Measurements from ENCODE around the gene SPIN1. TPM values are rescaled to one million over a fixed set of nuclear protein-coding genes. Genes with fewer than 3 reads are reported as not detected.

The SPIN1 gene
- polyA plus RNA-seq, 4 donors, result 152 to 198 (median 193) TPM

DNA sequence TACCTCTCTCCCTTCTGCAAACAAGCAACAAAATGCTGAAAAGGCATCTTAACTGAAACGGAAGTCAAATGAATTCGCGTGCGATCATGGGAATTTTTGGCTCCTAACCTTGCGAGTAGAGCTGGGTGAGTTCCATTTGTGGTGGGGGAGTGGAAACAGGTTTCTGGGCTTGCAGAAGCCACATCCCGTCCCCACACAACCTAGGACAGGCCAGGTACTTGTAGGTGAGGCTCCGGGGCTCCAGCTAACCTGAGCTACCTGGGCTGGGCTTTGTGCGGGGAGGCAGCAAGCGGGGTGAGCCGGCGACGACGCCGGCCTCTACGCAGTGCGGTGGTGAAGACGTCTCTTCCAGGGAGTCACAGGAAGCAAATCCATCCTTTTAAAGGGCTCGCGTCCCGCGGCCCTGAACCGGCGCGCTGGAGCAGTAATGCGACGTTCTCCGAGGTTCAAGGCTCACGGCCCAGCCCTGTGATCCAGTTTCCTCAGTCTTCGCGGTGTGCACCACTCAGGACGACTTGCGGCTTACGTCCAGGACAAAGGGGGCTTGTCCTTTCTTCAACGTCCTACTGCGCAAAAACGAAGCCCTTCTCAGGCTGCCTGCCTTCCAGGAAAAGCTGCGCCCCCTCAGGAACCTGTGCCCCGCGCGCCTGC is 567 bp upstream of the SPIN1 start:
- DNase-seq (ENCODE audit: low read depth in 4 of 4, low spot score in 3 of 4), result peak; percentile 36 to 64 (median 46)

DNA sequence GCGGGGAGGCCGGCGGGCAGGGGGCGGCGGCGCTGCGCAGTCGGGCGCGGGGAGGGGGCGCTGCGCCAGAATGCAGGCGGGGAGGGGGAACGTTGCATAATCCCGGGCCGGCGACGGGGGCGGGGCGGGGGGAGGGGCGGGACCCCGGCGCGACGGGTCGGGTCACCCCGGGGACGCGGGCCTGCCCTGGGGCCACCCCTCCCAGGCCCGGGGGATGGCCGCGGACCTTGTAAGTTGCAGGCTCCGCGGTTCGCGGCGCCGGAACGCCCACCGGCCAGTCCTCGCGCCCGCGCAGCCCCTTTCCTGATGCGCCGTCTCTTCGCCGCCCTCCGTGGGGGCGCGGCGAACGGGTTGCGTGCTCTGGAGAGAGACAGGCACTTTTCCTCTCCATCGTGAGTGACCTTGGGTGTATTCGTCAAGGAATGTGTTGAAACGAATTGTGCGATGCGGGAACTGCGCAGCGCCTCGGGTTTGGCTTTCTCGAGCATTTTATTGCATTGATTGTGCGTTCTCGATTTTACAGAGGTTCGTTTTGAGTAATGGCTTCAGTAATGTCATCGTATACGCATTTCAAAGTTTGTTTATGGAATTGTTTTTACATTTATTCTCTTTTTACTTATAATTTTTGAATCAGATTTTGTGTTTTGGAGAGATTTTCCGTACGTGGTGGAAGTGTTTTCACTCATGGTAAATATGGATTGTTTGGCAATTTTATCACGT is 802 bp downstream of the SPIN1 start:
- DNase-seq (ENCODE audit: low read depth in 4 of 4, low spot score in 3 of 4), result peak; percentile 43 to 61 (median 53)

DNA sequence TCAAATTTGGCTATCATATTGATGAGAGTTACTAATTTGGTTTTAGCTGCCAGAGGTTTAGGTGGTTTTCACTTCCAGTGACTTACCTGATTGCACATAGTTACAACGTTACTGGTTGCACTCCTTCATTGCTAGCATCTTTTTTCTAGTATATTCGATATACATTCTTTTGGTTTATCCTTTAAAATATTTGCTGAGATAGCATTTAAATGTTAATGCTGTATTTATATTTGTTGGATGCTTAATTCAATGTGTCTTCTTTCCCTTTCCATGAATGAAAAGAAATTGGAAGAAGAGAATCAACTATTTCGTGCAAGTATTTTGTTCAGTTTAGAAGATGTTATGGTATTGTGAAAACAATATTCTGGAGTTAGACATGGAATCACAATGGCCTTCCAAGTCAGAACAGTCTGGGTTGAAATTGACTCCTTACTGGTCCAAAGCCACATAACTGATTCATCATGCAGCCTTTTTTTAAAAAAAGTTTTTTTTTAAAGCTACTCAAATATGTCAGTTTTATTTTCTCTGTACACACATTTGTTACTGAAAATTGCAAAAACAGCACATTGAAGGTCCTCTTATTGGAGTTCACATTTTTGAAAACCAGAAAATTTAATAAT is 2.2 kb downstream of the SPIN1 start:
- no peak for DNase-seq (ENCODE audit: low read depth in 4 of 4, low spot score in 3 of 4)

DNA sequence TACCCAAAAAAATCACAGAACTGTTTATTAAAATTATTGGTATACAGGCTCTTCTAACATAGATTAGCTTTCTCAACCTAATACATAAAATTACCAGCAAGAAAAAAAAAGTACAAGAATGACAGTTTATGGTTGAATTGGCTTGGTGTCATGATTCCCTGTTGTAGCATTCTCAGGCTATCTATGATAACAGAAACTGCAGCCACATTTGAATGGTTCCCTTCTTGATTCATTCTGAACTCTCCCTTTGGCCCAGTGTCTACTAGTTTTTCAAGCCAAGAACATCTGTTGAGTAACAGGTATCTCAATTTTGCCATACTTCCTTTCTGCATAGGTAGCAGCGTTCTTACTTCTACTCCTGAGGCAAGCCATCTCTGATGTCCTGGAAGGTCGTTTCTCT is 3.0 kb downstream of the SPIN1 start:
- DNase-seq (ENCODE audit: low read depth in 4 of 4, low spot score in 3 of 4), result no peak

DNA sequence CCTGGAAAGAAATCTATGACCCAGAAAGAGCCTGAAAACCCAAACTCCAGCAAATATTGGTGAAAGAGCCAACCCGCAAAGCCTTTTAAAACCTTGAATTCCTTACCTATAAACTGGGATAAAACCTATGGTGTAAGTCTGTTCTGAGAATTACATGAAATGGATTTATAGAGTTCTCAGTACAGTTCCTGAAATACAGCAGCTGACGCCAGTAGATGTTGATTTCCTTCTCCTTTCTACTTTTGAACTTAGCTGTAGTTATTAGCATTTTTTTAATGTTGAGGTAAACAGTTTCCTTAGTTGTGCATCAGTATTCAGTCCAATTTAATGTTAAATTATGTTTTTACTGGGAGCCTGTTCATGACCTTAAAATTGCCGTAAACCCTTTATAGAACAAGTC is 3.7 kb downstream of the SPIN1 start:
- no peak for DNase-seq (ENCODE audit: low read depth in 4 of 4, low spot score in 3 of 4)

DNA sequence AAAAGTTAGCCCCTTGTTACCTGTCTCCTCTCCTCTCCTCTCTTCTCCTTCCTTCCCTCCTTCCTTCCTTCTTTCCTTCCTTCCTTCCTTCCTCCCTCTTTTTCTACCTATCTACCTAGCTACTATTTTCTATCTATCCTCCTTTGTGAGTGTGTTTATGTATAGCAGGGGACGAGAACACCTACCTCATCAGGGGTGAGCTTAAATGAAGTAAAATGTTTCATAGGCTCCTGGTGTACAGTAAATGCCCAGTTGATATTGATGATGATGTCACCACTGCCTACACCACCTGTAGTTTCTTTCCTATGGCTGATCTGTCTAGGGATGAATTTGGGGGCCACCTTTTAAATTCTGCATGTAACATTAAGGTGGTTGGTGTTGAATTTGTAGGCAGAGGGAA is 4.3 kb downstream of the SPIN1 start:
- no peak for DNase-seq (ENCODE audit: low read depth in 4 of 4, low spot score in 3 of 4)

DNA sequence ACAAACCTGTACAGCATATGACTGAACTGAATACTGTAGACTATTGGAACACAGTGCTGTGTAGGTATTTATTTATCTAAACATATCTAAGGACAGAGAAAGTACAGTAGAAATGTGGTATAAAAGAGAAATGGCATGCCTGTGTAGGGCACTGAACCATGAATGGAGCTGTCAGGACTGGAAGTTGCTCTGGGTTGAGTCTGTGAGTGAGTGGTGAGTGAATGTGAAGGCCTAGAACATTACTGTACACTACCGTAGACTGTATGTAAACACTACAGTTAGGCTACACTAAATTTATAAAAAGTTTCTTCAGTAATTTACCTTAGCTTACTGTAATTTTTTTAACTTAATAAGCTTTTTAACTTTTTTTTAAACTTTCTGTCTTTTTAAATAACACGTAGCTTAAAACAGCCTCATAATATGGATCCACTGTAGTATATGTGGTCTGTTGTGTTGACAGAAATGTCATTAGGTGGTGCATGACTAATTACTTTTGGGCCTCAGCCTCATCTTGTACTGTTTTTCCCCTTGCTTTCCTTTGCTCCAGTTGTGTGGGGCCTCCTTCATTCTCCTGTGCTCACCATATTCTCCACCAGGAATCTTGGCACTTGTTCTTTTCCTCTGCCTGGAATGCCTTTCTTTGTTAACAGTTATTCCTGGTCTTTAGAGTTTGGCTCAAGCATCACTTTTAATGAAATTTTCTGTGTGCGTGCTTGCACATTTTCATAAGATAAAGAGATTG is 8.8 kb downstream of the SPIN1 start:
- DNase-seq (ENCODE audit: low read depth in 4 of 4, low spot score in 3 of 4), result no peak

DNA sequence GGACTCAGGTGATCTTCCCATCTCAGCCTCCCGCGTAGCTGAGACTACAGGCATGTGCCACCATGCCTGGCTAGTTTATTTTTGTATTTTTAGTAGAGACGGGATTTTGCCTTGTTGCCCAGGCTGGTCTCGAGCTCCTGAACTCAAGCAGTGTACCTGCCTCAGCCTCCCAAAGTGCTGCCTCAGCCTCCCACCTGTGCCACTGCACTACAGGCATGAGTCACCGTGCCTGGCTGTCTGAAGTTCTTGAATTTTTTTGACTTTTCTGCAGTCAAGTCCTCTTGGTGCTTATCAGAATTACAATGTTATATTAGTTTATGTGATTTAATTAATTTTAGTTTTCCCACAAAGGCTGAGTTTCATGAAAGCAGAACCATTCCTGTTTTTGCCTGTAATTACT is 9.8 kb downstream of the SPIN1 start:
- no peak for DNase-seq (ENCODE audit: low read depth in 4 of 4, low spot score in 3 of 4)

DNA sequence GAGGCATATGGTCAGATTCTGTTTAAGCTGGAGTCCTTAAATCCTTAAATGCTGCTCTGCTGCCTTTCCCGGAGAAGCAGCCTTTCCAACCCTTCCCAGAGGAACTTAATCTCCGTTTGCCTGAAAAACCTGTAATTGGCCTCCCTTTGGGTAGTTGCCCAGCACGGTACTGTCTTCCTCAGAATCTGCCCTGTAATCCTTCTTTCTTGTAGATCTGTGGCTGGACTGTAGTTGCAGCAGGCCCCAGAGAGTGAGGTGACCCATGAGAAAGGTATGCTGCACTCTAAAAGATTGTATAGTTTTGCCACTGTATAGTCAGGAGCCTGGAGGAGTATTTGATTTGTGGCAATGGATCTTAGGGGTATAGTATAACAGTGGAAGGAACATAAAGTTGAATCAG is 11.7 kb downstream of the SPIN1 start:
- no peak for DNase-seq (ENCODE audit: low read depth in 4 of 4, low spot score in 3 of 4)

DNA sequence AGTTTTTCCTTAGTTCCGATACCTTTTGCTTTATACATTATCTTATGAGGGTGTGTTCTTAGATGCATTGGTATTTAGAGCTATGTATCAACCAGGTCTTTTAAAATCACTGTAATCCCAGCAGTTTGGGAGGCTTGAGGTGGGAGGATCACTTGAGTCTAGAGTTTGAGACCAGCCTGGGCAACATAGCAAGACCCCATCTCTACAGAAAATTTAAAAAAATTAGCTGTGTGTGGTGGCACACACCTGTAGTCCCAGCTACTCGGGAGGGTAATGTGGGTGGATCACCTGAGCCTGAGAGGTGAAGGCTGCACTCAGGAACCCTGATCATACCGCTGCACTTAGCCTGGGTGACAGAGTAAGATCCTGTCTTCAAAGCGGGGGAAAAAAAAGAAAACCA is 15.1 kb downstream of the SPIN1 start:
- no peak for DNase-seq (ENCODE audit: low read depth in 4 of 4, low spot score in 3 of 4)

DNA sequence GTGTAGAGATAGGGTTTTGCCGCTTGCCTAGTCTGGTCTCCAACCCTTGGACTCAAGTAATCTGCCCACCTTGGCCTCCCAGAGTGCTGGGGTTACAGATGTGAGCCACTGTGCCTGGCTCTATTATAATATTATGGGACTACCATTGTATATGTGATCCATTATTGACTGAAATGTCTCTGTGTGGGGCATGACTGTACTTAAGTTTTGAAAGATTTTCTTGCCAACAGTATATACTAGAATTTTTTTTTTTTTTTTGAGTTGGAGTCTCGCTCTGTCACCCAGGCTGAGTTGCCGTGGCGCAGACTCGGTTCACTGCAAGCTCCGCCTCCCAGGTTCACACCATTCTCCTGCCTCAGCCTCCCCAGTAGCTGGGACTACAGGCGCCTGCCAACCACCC is 17.8 kb downstream of the SPIN1 start:
- DNase-seq (ENCODE audit: low read depth in 4 of 4, low spot score in 3 of 4), result no peak

DNA sequence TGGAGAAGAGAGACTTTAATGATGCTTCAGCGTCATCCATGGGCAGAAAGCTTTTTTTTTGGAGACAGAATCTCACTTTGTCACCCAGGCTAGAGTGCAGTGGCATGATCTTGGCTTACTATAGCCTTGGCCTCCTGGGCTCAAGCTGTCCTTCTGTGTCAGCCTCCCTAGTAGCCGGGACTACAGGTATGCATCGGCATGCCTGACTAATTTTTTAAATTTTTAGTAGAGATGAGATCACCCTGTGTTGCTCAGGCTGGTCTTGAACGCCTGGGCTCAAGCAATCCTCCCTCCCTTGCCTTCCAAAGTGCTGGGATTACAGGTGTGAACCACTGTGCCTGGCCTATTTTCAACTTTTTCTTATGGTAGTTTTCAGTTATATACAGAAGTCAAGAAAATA is 23.2 kb downstream of the SPIN1 start:
- DNase-seq (ENCODE audit: low read depth in 4 of 4, low spot score in 3 of 4), result no peak

DNA sequence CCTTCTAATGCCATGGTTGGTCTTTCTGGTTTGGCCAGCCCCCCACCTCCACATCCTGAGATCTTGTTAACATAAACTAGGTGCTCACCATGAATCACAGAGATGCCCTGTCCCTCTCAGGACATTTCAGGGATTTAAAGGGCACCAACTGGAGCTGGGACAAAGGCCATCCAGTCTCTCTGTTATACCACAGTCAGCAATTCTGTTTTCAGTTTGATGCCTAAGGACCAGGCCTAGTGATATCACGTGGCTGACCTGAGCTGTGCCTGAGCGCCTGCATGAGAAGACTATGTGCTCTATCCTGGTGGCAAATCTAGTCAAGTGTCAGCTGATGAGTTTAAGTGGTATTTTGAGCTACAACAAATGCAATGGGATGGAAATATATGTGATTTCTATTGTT is 26.1 kb downstream of the SPIN1 start:
- no peak for DNase-seq (ENCODE audit: low read depth in 4 of 4, low spot score in 3 of 4)

DNA sequence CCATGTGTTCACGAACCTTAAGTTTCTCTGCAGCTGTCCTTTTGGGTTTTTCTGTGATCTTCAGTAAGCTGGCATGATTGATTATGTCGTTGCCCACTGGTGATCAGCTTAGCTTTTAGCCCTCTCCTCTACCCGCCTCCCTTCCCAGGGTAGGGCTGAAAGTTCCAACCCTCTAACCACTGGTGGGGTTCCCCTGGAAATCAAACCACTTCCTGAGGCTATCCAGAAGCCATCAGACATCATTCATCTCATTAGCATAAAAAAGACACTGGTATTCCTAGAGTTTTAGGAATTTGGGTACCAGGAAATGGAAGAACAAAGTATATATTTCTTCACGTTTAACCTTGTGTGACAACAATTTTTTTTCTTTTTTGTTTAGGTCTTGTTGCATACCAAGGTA is 29.8 kb downstream of the SPIN1 start:
- no peak for DNase-seq (ENCODE audit: low read depth in 4 of 4, low spot score in 3 of 4)

DNA sequence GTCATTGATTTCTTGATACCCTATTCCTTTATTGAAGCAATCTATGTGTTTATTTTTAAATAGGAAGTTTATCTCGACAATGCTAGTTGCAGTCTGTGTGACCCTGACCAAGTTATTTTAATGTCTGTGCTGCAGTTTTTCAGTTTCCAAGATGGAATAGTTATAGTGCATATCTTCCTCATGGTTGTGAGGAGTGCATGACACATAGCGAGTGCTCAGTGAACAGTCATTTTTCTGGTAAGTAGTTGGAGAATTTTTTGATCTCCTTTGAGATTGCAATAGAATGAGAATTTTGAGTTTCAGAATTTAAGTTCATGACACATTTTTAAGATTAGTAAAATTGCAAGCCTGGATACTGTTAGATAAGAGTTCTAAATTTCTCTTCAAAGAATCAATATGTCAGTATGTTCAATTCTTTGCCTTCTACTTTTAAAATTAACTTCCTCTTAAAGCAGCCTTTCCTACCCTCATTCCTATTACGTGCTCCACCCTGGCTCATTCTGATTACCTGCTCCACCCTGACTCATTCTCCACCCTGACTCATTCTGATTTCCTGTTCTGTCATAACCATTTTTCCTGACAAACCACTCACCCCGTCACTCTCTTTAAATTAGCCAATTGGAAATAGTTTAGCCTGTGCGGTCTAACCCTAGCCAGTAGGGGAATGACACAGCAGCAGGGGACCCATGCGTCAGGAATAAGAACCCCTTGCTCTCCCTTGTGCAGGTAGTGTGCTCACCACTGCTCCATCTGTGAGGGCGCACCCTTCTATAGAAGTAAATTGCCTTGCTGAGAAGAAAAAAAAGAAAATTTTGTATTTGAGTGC is 30.7 kb downstream of the SPIN1 start:
- no peak for DNase-seq (ENCODE audit: low read depth in 4 of 4, low spot score in 3 of 4)

DNA sequence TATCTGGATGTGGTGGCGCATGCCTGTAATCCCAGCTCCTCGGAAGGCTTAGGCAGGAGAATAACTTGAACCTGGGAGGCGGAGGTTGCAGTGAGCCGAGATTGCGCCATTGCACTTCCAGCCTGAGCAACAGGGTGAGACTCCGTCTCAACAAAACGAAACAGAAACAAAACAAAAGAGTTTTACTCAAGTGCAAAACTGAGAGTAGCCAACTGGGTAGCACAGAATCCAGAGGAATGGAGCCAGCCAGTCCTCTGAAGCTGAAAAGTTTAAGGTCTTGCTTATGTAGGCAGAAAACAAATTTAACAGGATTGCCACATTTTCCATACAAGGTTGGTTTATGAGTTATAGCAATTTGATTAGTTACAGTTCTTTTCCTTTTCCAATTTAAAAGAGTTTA is 32.0 kb downstream of the SPIN1 start:
- no peak for DNase-seq (ENCODE audit: low read depth in 4 of 4, low spot score in 3 of 4)

DNA sequence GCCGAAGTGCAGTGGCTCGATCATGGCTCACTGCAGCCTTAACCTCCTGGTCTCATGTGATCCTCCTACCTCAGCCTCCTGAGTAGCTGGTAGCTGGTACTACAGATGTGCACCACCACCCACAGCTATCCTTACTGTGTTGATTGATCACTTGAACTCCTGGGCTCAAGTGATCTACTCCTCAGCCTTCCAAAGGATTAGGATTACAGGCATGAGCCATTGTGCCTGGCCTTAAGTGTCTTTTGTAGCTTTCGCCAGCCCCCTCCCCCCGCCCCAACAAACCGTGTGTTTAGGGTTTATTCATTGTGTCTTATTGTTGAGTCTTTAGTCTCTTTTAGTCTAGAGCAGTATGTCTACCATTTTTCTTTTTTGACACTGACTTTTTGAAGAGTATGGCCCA is 33.1 kb downstream of the SPIN1 start:
- no peak for DNase-seq (ENCODE audit: low read depth in 4 of 4, low spot score in 3 of 4)

DNA sequence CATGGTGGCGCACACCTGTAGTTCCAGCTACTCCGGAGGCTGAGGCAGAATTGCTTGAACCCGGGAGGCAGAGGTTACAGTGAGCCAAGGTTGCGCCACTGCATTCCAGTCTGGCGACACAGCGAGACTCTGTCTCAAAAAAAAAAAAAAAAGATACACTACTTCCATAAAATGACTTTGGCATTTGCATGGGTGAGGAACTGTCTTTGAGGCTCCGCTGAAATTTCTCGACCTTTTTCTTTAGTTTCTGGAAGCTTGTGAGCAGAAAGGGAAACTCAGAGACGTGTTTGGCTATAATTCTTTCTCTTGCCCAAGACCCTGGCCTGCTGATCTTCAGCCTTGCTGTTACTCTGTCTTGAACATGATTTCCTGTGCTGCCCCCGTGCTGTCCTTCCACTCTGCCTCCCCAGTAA is 37.3 kb downstream of the SPIN1 start:
- no peak for DNase-seq (ENCODE audit: low read depth in 4 of 4, low spot score in 3 of 4)

DNA sequence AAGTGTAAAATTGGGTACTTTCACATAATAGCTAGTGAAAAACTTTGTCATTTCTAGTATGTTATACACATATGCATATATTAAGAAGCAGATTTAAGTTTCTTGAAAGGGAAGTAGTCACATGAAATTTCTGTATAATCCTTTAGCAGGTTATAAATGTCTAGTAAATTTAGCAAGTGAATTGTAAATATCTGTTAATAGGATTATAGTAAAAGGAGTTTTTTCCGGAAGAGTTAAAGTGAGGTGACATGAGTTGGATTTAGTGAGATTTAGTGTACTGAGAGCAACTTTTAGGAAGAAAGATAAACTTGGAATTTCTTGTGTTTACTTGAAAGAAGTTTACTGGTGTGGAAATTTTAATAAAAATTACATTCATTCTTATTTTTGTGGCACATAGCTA is 38.4 kb downstream of the SPIN1 start:
- no peak for DNase-seq (ENCODE audit: low read depth in 4 of 4, low spot score in 3 of 4)

DNA sequence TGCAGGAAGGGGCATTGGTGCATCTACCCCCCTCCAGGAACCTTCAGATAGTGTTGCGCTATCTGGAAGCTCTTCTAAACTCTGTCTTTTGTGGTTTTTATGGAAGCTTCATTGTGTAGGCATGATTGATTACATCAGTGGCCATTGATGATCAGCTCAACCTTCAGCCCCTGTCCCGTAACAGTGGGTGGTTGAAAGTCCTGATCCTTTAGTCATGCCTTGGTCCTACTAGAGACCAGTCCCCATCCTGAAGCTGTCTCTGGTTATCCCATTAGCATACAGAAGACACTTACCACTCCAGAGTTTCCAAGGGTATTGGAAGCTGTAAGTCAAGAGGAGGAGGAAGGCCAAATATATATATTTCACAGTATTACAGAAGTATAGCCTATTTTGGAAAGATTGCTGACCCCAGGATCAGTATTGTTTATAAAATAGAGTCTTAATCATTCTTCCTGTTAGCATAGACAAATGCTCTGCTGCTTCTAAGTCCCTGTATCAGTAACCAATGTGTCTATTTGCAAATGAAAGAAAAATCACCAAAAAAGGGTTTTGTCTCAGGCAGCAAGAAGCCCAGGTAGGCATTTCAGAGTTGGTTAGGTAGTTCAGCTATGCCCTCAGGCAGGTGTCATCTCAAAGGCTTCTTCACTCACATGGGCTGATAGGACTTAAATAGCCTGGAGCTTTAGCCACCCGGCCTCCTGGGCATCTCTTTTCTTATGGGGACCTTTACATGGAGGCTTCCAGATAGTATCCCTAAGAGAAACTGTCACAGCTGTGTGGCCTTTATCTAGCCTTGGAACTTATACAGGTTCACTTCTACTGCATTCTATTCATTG is 41.6 kb downstream of the SPIN1 start:
- no peak for DNase-seq (ENCODE audit: low read depth in 4 of 4, low spot score in 3 of 4)

Measured in right renal pelvis (tissue), 4 donors.